ENCODE data around the gene RRAS.

DNA sequence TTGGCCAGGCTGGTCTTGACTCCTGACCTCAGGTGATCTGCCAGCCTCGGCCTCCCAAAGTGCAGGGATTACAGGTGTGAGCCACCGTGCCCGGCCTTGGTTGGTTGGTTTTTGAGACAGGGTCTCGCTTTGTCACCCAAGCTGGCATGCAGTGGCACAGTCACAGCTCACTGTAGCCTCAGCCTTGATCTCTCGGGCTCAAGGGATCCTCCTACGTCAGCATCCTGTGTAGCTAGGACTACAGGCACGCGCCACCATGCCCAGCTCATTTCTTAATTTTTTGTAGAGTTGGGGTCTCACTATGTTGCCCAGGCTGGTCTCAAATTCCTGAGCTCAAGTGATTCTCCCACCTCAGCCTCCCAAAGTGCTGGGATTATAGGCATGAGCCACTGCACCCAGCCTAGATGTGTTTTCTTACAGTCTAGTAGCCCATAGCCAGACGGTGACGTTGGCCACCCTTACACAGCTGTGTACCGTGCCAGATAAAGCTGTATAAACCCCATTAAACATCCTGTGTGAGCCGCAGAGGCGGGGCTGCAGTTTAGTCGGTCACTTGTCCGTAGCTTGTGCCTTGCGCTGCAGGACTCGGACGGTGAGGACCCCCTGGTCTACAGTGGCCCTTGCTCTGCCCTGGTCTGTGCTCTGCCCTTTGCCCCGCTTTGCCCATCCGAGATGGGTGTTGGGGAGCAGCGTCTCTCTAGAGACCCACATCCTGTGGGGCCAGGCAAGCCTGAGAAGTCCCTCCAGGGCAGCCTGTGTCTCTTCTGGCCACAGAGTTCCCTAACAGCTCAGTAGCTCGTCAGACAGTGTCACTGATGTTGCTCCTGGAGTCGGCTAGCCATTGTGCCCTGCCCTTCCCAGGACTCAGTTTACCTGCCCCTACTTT lies 15.9 kb upstream of the RRAS start:
- TF ChIP-seq, protein P1, sequence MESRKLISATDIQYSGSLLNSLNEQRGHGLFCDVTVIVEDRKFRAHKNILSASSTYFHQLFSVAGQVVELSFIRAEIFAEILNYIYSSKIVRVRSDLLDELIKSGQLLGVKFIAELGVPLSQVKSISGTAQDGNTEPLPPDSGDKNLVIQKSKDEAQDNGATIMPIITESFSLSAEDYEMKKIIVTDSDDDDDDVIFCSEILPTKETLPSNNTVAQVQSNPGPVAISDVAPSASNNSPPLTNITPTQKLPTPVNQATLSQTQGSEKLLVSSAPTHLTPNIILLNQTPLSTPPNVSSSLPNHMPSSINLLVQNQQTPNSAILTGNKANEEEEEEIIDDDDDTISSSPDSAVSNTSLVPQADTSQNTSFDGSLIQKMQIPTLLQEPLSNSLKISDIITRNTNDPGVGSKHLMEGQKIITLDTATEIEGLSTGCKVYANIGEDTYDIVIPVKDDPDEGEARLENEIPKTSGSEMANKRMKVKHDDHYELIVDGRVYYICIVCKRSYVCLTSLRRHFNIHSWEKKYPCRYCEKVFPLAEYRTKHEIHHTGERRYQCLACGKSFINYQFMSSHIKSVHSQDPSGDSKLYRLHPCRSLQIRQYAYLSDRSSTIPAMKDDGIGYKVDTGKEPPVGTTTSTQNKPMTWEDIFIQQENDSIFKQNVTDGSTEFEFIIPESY (IDR thresholded peaks at IDR 0.05; ENCODE audit: extremely low read depth, insufficient replicate concordance, low read length), result no peak
- TF ChIP-seq, protein P2, sequence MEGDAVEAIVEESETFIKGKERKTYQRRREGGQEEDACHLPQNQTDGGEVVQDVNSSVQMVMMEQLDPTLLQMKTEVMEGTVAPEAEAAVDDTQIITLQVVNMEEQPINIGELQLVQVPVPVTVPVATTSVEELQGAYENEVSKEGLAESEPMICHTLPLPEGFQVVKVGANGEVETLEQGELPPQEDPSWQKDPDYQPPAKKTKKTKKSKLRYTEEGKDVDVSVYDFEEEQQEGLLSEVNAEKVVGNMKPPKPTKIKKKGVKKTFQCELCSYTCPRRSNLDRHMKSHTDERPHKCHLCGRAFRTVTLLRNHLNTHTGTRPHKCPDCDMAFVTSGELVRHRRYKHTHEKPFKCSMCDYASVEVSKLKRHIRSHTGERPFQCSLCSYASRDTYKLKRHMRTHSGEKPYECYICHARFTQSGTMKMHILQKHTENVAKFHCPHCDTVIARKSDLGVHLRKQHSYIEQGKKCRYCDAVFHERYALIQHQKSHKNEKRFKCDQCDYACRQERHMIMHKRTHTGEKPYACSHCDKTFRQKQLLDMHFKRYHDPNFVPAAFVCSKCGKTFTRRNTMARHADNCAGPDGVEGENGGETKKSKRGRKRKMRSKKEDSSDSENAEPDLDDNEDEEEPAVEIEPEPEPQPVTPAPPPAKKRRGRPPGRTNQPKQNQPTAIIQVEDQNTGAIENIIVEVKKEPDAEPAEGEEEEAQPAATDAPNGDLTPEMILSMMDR (IDR thresholded peaks at IDR 0.05 in 2 of 3, conservative IDR thresholded peaks at IDR 0.05 in 1 of 3; ENCODE audit: borderline replicate concordance in 1 of 3, insufficient read depth in 1 of 3, low read depth in 2 of 3, low read length in 2 of 3), result no peak
- TF ChIP-seq ELF1 (IDR thresholded peaks at IDR 0.05; ENCODE audit: borderline replicate concordance, low read depth), result no peak

Data from HCT116 (cell line).